GM19043 (cell line): ENCODE results near the gene CGAS.
"Not testable (repeated sequence)": the region's sequence is repeated elsewhere in the genome, so short reads cannot be mapped to it uniquely, and the experiment has no call there.

Experiments
- ATAC-seq: cut with Tn5 transposase; IDR thresholded peaks from one replicate; pipeline ENCODE4 v1.9.1; 2021; ENCODE audit warnings: low read depth; ENCODE audit not compliant: unreplicated experiment

The CGAS gene

DNA sequence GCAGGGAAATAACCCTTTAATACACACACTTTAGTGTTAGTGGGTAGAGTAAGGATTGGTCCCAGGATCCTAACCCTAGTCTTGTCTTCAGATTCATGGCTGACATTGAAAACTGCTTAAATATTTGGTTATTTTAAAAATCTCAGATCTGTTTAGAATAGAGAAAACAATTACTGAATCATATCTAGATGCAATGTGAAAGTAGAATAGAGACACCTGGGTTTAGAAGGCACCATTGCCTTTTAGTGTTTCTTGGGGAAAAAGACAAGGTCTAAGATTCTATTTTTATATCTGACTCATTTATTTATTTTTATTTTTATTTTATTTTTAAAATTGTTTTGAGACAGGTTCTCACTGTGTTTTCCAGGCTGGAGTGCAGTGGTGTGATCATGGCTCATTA is 51.4 kb downstream of the CGAS start:
- no peak for ATAC-seq

DNA sequence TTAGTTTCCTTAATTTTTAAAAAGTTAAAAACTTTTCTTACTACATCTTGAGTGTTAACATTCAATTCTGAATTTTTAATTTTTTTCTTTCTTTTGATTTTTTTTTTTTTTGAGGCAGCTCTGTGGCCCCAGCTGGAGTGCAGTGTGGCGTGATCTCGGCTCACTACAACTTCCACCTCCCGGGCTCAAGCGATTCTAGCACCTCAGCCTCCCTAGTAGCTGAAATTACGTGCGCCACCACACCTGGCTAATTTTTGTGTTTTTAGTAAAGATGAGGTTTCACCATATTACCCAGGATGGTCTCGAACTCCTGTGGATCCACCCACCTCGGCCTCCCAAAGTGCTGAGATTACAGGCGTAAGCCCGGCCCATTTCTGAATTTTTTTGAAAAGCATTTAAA is 56.2 kb downstream of the CGAS start:
- no peak for ATAC-seq

- ATAC-seq: peak; percentile 51
These were observed 57.3 kb downstream of the CGAS start, which contains the start of gene DDX43 for GRCh38 chr6:73394577-73395354. TSS of gene DDX43 (plus strand) at chr6:73394828. CDS start at chr6:73394906, 78 bp downstream.

- no peak for ATAC-seq
These were observed 58.8 kb downstream of the CGAS start for GRCh38 chr6:73393278-73393677.

DNA sequence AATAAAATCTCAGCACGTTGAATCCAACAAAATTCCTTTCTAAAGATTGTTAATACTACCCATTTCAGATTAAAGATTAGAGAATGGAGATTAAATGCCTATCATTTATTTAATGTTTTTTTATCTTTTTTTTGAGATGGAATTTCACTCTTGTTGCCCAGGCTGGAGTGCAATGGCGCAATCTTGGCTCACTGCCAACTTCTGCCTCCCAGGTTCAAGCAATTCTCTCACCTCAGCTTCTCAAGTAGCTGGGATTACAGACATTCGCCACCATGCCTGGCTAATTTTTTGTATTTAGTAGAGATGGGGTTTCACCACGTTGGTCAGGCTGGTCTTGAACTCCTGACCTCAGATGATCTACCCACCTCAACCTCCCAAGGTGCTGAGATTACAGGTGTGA is 59.9 kb downstream of the CGAS start:
- not testable (repeated sequence) for ATAC-seq

DNA sequence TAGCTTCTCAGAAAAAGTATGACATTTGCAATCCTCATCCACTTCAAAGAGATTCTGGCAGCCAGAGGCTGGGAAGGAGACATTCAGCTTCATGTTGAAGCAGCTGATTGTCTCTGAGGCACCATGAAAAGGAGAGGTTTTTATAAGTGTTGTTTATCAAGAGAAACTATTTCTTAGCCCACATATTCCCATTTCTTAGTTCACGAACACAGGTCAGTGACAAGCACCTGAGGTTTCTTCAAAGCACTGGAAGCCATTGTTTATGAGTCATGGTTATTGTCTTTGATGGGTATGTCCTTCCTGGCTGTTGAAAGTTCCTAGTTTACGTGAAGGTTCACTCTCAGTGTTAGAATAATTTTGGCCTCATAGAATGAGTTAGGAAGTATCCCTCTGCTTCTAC is 60.4 kb downstream of the CGAS start:
- no peak for ATAC-seq

- ATAC-seq: no peak
These were observed 62.2 kb downstream of the CGAS start for GRCh38 chr6:73389854-73390253.

- peak; percentile 78 for ATAC-seq
These were observed 63.1 kb downstream of the CGAS start for GRCh38 chr6:73388800-73389512.

- ATAC-seq: peak; percentile 7
These were observed 63.7 kb downstream of the CGAS start for GRCh38 chr6:73388433-73388799.

DNA sequence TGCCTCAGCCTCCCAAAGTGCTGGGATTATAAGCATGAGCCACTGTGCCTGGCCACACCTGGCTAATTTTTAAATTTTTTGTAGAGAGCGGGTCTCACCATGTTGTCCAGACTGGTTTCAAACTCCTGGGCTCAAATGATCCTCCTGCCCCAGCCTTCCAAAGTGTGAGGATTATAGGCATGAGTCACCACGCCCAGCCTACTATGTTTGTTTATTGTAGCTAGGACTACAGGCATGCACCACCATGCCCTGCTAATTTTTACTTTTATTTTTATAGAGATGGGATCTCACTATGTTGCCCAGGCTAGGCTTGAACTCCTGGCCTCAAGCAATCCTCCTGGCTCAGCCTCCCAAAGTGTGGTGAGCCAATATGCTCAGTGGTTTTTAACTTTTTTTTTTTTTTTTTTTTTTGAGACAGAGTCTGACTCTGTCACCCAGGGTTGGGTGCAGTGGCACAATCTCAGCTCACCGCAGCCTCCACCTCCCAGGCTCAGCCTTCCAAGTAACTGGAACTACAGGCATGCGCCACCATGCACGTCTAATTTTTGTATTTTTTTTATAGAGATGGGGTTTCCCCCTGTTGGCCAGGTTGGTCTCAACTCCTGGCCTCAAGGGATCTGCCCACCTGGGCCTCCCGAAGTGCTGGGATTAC is 69.5 kb downstream of the CGAS start:
- no peak for ATAC-seq

- ATAC-seq: not testable (repeated sequence)
These were observed 70.6 kb downstream of the CGAS start for GRCh38 chr6:73381531-73381930.

DNA sequence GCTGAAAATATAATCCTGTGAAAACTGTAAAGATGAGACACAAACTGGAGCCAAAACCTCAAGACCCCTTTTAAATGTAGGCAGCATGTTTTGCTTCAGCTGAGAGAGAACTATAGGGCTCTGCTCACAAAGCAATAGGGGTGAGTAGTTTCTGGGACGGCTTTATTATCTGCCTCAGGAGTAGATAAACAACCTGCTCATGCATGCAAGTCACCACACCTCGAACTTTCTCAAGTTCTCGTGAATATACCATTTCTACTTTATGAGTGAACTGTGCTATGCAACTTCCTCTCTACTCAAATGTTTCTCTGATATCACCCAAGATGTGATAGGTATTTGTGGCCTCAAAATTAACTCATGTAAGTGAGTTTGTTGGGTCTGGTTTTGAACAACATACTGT is 74.9 kb downstream of the CGAS start:
- no peak for ATAC-seq

- ATAC-seq: no peak
These were observed 76.9 kb downstream of the CGAS start for GRCh38 chr6:73375216-73375615.
